Measurements from ENCODE around the gene CHCHD6. TPM values are rescaled to one million over a fixed set of nuclear protein-coding genes. Genes with fewer than 3 reads are reported as not detected.

Gene CHCHD6
- total and polyA plus RNA-seq, 2 donors (not counting 3 experiments of a cell fraction or from before 2014, with no cell fraction given), result 8.4 to 10.1 TPM

- dilution Hi-C loops (cut with MboI; ENCODE audit: extremely low pct_ligation_motif_present, low sequenced_read_pairs) (no loop called here), intact Hi-C loops (cut with micrococcal nuclease) (no loop called here)
- no peak overlapping the region for H3K27ac ChIP-seq (ENCODE audit: insufficient read depth, low read depth, low read length)
- CTCF ChIA-PET, result interaction anchor here (1.0 kb wide), 1 partner anchor 798 kb away, joined by 3 read pairs; no protein-coding TSS in a partner anchor
- H3K79me2 ChIP-seq (ENCODE audit: control insufficient read depth, insufficient read depth, low read length), result no peaks in the 10 kb centered on the region
- no peaks in the 10 kb centered on the region for H4K20me1 ChIP-seq (replicated peaks; ENCODE audit: control insufficient read depth, extremely low read depth, insufficient read depth, low read length)
- H3K9ac ChIP-seq (replicated peaks; ENCODE audit: extremely low read depth, insufficient read depth, low read length), result no peak overlapping the region
- H3K27me3 ChIP-seq (ENCODE audit: control insufficient read depth in 2 of 2, insufficient read depth in 2 of 2, low read length in 2 of 2), result peaks cover 10 to 15% of the 10 kb centered on the region in 2 experiments
- peaks cover 8% of the 10 kb centered on the region for H3K4me1 ChIP-seq (ENCODE audit: control insufficient read depth, extremely low read depth, insufficient read depth, low read length)
- no peaks in the 10 kb centered on the region for H3K36me3 ChIP-seq (ENCODE audit: control insufficient read depth in 2 of 2, extremely low read depth in 1 of 2, insufficient read depth in 2 of 2, low read length in 2 of 2)
- H3K4me2 ChIP-seq (ENCODE audit: insufficient read depth, low read length), result no peak overlapping the region
- TF ChIP-seq EZH2 (IDR thresholded peaks at IDR 0.05; ENCODE audit: borderline replicate concordance, low read depth, low read length, severe bottlenecking), result no peak
- no peak for TF ChIP-seq CTCF (IDR thresholded peaks at IDR 0.05; ENCODE audit: extremely low read depth in 1 of 2, insufficient read depth in 1 of 2, low read depth in 1 of 2, low read length in 2 of 2)
- TF ChIP-seq GATA2 (IDR thresholded peaks at IDR 0.05; ENCODE audit: insufficient read depth, insufficient read length, low read depth, low read length), result no peak
- no peak for TF ChIP-seq POLR2AphosphoS5 (IDR thresholded peaks at IDR 0.05; ENCODE audit: insufficient read depth, low read depth, low read length)
- no peak for TF ChIP-seq MYC (IDR thresholded peaks at IDR 0.05; ENCODE audit: low read depth, low read length)
- TF ChIP-seq JUN (IDR thresholded peaks at IDR 0.05; ENCODE audit: borderline replicate concordance, insufficient read depth, insufficient read length, low read depth), result no peak
- no peak for TF ChIP-seq POLR2A (IDR thresholded peaks at IDR 0.05; ENCODE audit: low read depth, low read length)
- TF ChIP-seq MAX (IDR thresholded peaks at IDR 0.05; ENCODE audit: insufficient read depth, insufficient read length), result no peak
- no peak for TF ChIP-seq FOS (IDR thresholded peaks at IDR 0.05; ENCODE audit: borderline replicate concordance, insufficient read depth, low read length)
- no peaks in the 10 kb centered on the region for H3K9me3 ChIP-seq (replicated peaks; ENCODE audit: control insufficient read depth, insufficient read depth, low read length)
- no peaks in the 10 kb centered on the region for H3K9me1 ChIP-seq (replicated peaks; ENCODE audit: control insufficient read depth, extremely low read depth, insufficient read depth, low read length)
- H3K4me3 ChIP-seq (replicated peaks in 1 of 3; ENCODE audit: insufficient read depth in 1 of 3, low read depth in 1 of 3, low read length in 3 of 3), result no peak overlapping the region
- H2AFZ ChIP-seq (ENCODE audit: low read depth, low read length), result no peak overlapping the region
- POLR2A ChIA-PET, result no interaction called here
- no TSS peak for BruUV-seq (replicated peaks)
- DNase-seq (ENCODE audit: low read depth, low spot score) (no peak), FAIRE-seq (no peak)
Observed at GRCh38 chr3:126657901-126658300, 46.1 kb upstream of the CHCHD6 start.

All from endothelial cell of umbilical vein (primary cell).